IPS-NIHi11 (cell line): ENCODE results near the gene NUP210L.
"Not testable (repeated sequence)": the region's sequence is repeated elsewhere in the genome, so short reads cannot be mapped to it uniquely, and the experiment has no call there.

Experiments used
- DNase-seq: peaks from one replicate; pipeline ENCODE4 v3.0.0; 2012; ENCODE audit warnings: mixed read lengths, low spot score

The NUP210L gene

GRCh38 chr1:153991806-153992205 is 163.1 kb downstream of the NUP210L start:
- no peak for DNase-seq

- no peak for DNase-seq
These were observed 163.7 kb downstream of the NUP210L start for GRCh38 chr1:153991151-153991630.

GRCh38 chr1:153990468-153991150 is 164.3 kb downstream of the NUP210L start, which contains the start of gene RPS27:
Gene RPS27, plus strand, starts transcription at chr1:153990762. Its CDS starts 35 bp downstream, at chr1:153990797.
- peak; percentile 90 for DNase-seq

- no peak for DNase-seq
These were observed 167.3 kb downstream of the NUP210L start for GRCh38 chr1:153987621-153988020.

GRCh38 chr1:153985941-153986761 is 168.7 kb downstream of the NUP210L start, which contains the start of gene RAB13:
Gene RAB13, minus strand, starts transcription at chr1:153986339. Its CDS starts 103 bp downstream, at chr1:153986236.
- DNase-seq = peak; percentile 89

GRCh38 chr1:153985341-153985912 is 169.4 kb downstream of the NUP210L start:
- DNase-seq = peak; percentile 18

GRCh38 chr1:153984123-153984894 is 170.6 kb downstream of the NUP210L start:
- no peak for DNase-seq

GRCh38 chr1:153981735-153982134 is 173.1 kb downstream of the NUP210L start:
- not testable (repeated sequence) for DNase-seq

- not testable (repeated sequence) for DNase-seq
These were observed 175.8 kb downstream of the NUP210L start for GRCh38 chr1:153979091-153979490.

GRCh38 chr1:153978274-153978909 is 176.5 kb downstream of the NUP210L start:
- DNase-seq = no peak

- DNase-seq = peak; percentile 90
These were observed 177.3 kb downstream of the NUP210L start, which contains the start of gene JTB for GRCh38 chr1:153977250-153978240. Gene JTB, minus strand, starts transcription at chr1:153977674. Its CDS starts 422 bp downstream, at chr1:153977252.

- no peak for DNase-seq
These were observed 178.0 kb downstream of the NUP210L start for GRCh38 chr1:153976819-153977249.

GRCh38 chr1:153973525-153973924 is 181.3 kb downstream of the NUP210L start:
- no peak for DNase-seq

- no peak for DNase-seq
These were observed 181.8 kb downstream of the NUP210L start for GRCh38 chr1:153973071-153973470.

GRCh38 chr1:153970346-153970745 is 184.5 kb downstream of the NUP210L start:
- DNase-seq = no peak

- no peak for DNase-seq
These were observed 185.9 kb downstream of the NUP210L start for GRCh38 chr1:153968972-153969371.

GRCh38 chr1:153968408-153968807 is 186.5 kb downstream of the NUP210L start:
- DNase-seq = no peak

GRCh38 chr1:153968000-153968363 is 186.9 kb downstream of the NUP210L start:
- no peak for DNase-seq

GRCh38 chr1:153967107-153967999 is 187.5 kb downstream of the NUP210L start, which contains the start of gene CREB3L4:
Gene CREB3L4, plus strand, starts transcription at chr1:153967902. Its CDS starts 624 bp downstream, at chr1:153968526.
- DNase-seq = peak; percentile 83
